Fibroblast of the aortic adventitia (primary cell): ENCODE measurements around the gene PLXNA4. TPM values are rescaled to one million over a fixed set of nuclear protein-coding genes. Genes with fewer than 3 reads are reported as not detected.

ENCODE experiments used
- DNase-seq: peaks from one replicate; pipeline ENCODE4 v3.0.0-alpha.2; 2010; ENCODE audit warnings: low read depth
- H3K4me3 ChIP-seq: 2 replicates; pipeline ENCODE4 v1.5.1; 2011; ENCODE audit warnings: low read depth, mild to moderate bottlenecking, control low read depth, low read length, moderate library complexity
- CTCF ChIP-seq: IDR thresholded peaks from 2 replicates; pipeline ENCODE4 v1.5.1; 2011; ENCODE audit warnings: mild to moderate bottlenecking, low read length, control low read depth, inconsistent platforms; ENCODE audit not compliant: insufficient read depth
- total RNA-seq: library from RNA; depleted of rRNA; stranded (reverse); fragments of >200 nt; gene quantifications from 2 replicates; pipeline ENCODE4 v1.2.3, GENCODE V29; 2012; ENCODE audit warnings: low replicate concordance

Gene PLXNA4
- total RNA-seq, 1 donor = 3.0 TPM

- TF ChIP-seq CTCF = peak; percentile 30
- H3K4me3 ChIP-seq = no peak overlapping the region
- peak; percentile 92 for DNase-seq
Observed at GRCh38 chr7:132380059-132380458, 196.2 kb downstream of the PLXNA4 start.

- no peak overlapping the region for H3K4me3 ChIP-seq
- DNase-seq = peak; percentile 22
- no peak for TF ChIP-seq CTCF
Observed at GRCh38 chr7:132379292-132379691, 197.0 kb downstream of the PLXNA4 start.

- TF ChIP-seq CTCF = no peak
- H3K4me3 ChIP-seq = no peak overlapping the region
- DNase-seq = no peak
Observed at GRCh38 chr7:132377703-132378584, 198.3 kb downstream of the PLXNA4 start.

DNA sequence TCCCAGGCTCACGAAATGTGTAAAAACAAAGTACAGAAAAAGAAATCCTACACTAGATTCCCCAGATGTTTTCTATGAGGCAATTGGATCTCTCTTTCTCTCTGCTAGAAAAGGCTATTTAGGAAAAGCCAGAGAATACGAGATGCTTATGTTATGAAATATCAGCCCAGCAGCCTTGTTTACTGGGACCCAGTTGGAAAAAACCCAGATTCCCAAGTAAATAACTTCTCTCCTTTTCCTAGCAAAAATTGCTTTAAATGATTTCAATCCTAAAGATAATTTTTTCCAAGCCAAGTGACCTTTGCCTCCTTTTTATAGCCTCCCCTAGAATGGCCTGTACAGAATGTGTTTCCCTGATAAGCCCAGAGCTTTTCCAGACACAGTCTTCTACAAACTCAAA, 199.3 kb downstream of the PLXNA4 start:
- peak; percentile 24 for DNase-seq

DNA sequence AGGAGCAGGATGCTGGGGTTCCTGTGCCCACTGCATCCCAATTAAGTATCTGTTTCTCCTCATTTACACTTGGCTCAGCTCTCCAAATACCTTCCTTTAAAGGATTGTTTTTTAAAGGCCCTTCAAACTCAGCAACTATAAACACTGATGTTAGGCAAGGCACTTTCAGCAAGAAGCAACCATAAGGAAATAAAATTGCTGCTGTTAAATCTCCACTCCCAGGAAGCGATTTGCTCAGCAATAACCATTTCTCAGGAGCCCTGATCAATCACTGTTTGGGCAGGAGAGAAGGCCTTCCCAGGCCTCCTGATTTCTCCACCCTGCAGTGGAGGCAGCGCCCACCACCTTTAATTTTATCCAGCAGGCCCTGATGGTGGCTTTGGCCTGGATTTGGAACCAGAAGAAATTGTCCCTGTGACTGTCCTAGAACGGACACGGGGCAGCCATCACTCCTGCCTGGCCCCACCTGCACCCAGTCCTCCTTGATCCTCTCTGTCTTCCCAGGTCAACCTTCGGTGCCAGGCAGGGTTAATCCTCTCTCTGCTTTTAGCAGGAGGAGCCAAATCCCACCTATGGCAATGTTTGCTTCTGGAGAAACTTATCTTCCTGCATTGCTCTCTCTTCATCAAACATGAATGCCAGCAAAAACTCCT, 199.8 kb downstream of the PLXNA4 start:
- no peak for DNase-seq
- TF ChIP-seq CTCF = no peak
- no peak overlapping the region for H3K4me3 ChIP-seq

More for the DNA sequence above, 199.3 kb downstream of the PLXNA4 start:
- H3K4me3 ChIP-seq = no peak overlapping the region
- no peak for TF ChIP-seq CTCF

GRCh38 chr7:132373879-132374278, 202.4 kb downstream of the PLXNA4 start:
- TF ChIP-seq CTCF = no peak
- H3K4me3 ChIP-seq = no peak overlapping the region
- no peak for DNase-seq
